H1 (cell line): Measurements from ENCODE around the gene SLC37A1. TPM values are rescaled to one million over a fixed set of nuclear protein-coding genes. Genes with fewer than 3 reads are reported as not detected.

ENCODE experiments used
- GABPA ChIP-seq: IDR thresholded peaks from 2 replicates; pipeline ENCODE4 v1.6.1; 2011; ENCODE audit warnings: mild to moderate bottlenecking, low read length, moderate library complexity, borderline replicate concordance; ENCODE audit not compliant: insufficient read depth
- HDAC6 ChIP-seq: IDR thresholded peaks from one replicate; pipeline ENCODE4 v1.7.1; 2012; ENCODE audit warnings: low read depth, mild to moderate bottlenecking, inconsistent platforms, low read length, moderate library complexity
- JUN ChIP-seq: IDR thresholded peaks from 2 replicates; pipeline ENCODE4 v1.6.1; 2011; ENCODE audit warnings: low read depth, mild to moderate bottlenecking, improper control_type of control experiment, low read length
- PHF8 ChIP-seq: fragments of 200-600 bp; sonication (generic); conservative IDR thresholded peaks from 2 replicates; pipeline ENCODE4 v1.7.1; 2012; ENCODE audit warnings: low read depth, mild to moderate bottlenecking, inconsistent platforms, low read length, moderate library complexity
- POLR2A ChIP-seq, 2 experiments: IDR thresholded peaks; 1 replicate in 1 of 2; 2 replicates in 1 of 2; pipeline ENCODE4 v1.6.1; 2011; ENCODE audit warnings: low read depth in 2 of 2, low read length in 2 of 2, mild to moderate bottlenecking in 2 of 2; ENCODE audit errors: control extremely low read depth in 1 of 2
- POU5F1 ChIP-seq: IDR thresholded peaks from 2 replicates; pipeline ENCODE4 v1.6.1; 2011; ENCODE audit warnings: low read depth, mild to moderate bottlenecking, low read length, moderate library complexity
- RAD21 ChIP-seq, 2 experiments: IDR thresholded peaks in 1 of 2; conservative IDR thresholded peaks in 1 of 2; 2 replicates each; pipeline ENCODE4 v1.6.1; 2011; ENCODE audit warnings: low read depth in 2 of 2, low read length in 2 of 2, improper control_type of control experiment in 1 of 2, inconsistent platforms in 1 of 2, mild to moderate bottlenecking in 1 of 2, moderate library complexity in 1 of 2
- SP4 ChIP-seq: IDR thresholded peaks from 2 replicates; pipeline ENCODE4 v1.6.1; 2012; ENCODE audit warnings: low read length, inconsistent platforms
- TAF7 ChIP-seq: optimal IDR thresholded peaks from 2 replicates; pipeline ENCODE3; 2011; ENCODE audit warnings: low read depth, mild to moderate bottlenecking, inconsistent platforms, low read length, moderate library complexity, borderline replicate concordance
- polyA plus RNA-seq, 7 experiments: library from polyadenylated mRNA; depleted of rRNA in 3 of 7; stranded (reverse) in 5 of 7; unstranded in 2 of 7; fragments of >200 nt in 5 of 7; fragments of 200-250 nt in 2 of 7; gene quantifications; 1 replicate in 5 of 7; 2 replicates in 1 of 7; 4 replicates in 1 of 7; pipeline versions ENCODE4 v1.2.1 to v1.2.3, GENCODE V29; 2011 to 2013; ENCODE audit warnings: missing spikeins in 2 of 7, mixed read lengths in 2 of 7
- total RNA-seq: library from RNA; stranded (reverse); fragmentation: NEBNext Ultra II Directional; extraction: Animal tissue kit (Norgen Biotek cat#: 25700); gene quantifications from 2 replicates; pipeline ENCODE4 v1.2.1, GENCODE V29; 2021

SLC37A1 gene
- total and polyA plus RNA-seq, 2 of the 8 experiments (the other 6 are each of a cell fraction or from before 2014, with no cell fraction given) = 15.6 to 30.9 TPM

- TF ChIP-seq GABPA = no peak
- TF ChIP-seq TAF7 = no peak
- no peak for TF ChIP-seq HDAC6
- no peak for TF ChIP-seq POLR2A (IDR thresholded peaks at IDR 0.05; ENCODE audit: control extremely low read depth in 1 of 2, low read depth in 2 of 2, low read length in 2 of 2)
- no peak for TF ChIP-seq RAD21 (IDR thresholded peaks at IDR 0.05 in 1 of 2, conservative IDR thresholded peaks at IDR 0.05 in 1 of 2; ENCODE audit: low read depth in 2 of 2, low read length in 2 of 2)
- TF ChIP-seq SP4 = no peak
- no peak for TF ChIP-seq JUN
- no peak for TF ChIP-seq POU5F1
- no peak for TF ChIP-seq PHF8
Observed at GRCh38 chr21:42619166-42619565, 105.5 kb downstream of the SLC37A1 start (continued).
